K562 (cell line): Measurements from ENCODE around the gene SAMD4A. TPM values are rescaled to one million over a fixed set of nuclear protein-coding genes. Genes with fewer than 3 reads are reported as not detected.

Source experiments
- CAMTA2 ChIP-seq: fragments of 250-450 bp; sonication (Bioruptor Pico); conservative IDR thresholded peaks from 2 replicates; pipeline ENCODE4 v1.5.1; 2022
- NBN ChIP-seq: fragments of 450-650 bp; IDR thresholded peaks from 2 replicates; pipeline ENCODE4 v1.6.1; 2016; ENCODE audit warnings: low read depth, mild to moderate bottlenecking
- PCBP2 ChIP-seq: fragments of 200-400 bp; formaldehyde crosslinking; IDR thresholded peaks from 2 replicates; pipeline ENCODE4 v1.6.1; 2018; ENCODE audit warnings: low read length, low read depth, mild to moderate bottlenecking, moderate library complexity; ENCODE audit not compliant: poor library complexity, severe bottlenecking
- PHF8 ChIP-seq: fragments of 200-600 bp; sonication (generic); IDR thresholded peaks from 2 replicates; pipeline ENCODE4 v1.6.1; 2012; ENCODE audit warnings: mixed run types, mild to moderate bottlenecking, inconsistent platforms, low read length, moderate library complexity, borderline replicate concordance
- PML ChIP-seq: IDR thresholded peaks from 2 replicates; pipeline ENCODE4 v1.6.1; 2012; ENCODE audit warnings: low read length, inconsistent platforms
- RBM25 ChIP-seq: fragments of 200-400 bp; formaldehyde crosslinking; IDR thresholded peaks from 2 replicates; pipeline ENCODE4 v1.6.1; 2018; ENCODE audit warnings: low read length, low read depth, moderate library complexity; ENCODE audit not compliant: severe bottlenecking
- SAFB ChIP-seq: fragments of 200-400 bp; formaldehyde crosslinking; IDR thresholded peaks from 2 replicates; pipeline ENCODE4 v1.6.1; 2017; ENCODE audit warnings: low read depth, low read length, borderline replicate concordance
- SREBF1 ChIP-seq: fragments of 150-350 bp; IDR thresholded peaks from 2 replicates; pipeline ENCODE4 v1.6.1; 2014; ENCODE audit warnings: antibody characterized with exemption, low read depth, low read length, borderline replicate concordance
- TCF7 ChIP-seq: sonication (generic); IDR thresholded peaks from 2 replicates; pipeline ENCODE4 v1.6.1; 2016; ENCODE audit warnings: antibody characterized with exemption, borderline replicate concordance
- TEAD4 ChIP-seq, 2 experiments: sonication (generic) in 1 of 2; formaldehyde crosslinking in 1 of 2; IDR thresholded peaks; 2 replicates each; pipeline versions ENCODE4 v1.6.1 to v1.8.0; 2012 to 2022; ENCODE audit warnings: borderline replicate concordance in 1 of 2, inconsistent platforms in 1 of 2, low read length in 1 of 2, mild to moderate bottlenecking in 1 of 2, missing genetic modification reagents in 1 of 2
- ZNF121 ChIP-seq: sonication (generic); formaldehyde crosslinking; conservative IDR thresholded peaks from 2 replicates; pipeline ENCODE4 v1.8.0; 2022; ENCODE audit warnings: missing genetic modification reagents
- ZNF384 ChIP-seq: IDR thresholded peaks from 2 replicates; pipeline ENCODE4 v1.6.1; 2012; ENCODE audit warnings: low read depth, low read length, improper control_type of control experiment
- polyA plus RNA-seq, 8 experiments: library from polyadenylated mRNA; depleted of rRNA in 4 of 8; stranded (reverse) in 5 of 8; unstranded in 3 of 8; fragments of >200 nt; fragmentation: Nextera tagmentation in 2 of 8; fragmentation: Illumina TruSeq in 1 of 8; extraction: Ambion mirVana in 2 of 8; extraction: Trizol in 1 of 8; gene quantifications; 2 replicates each; pipeline versions ENCODE4 v1.2.1 to v1.2.3, GENCODE V29; 2011 to 2014; ENCODE audit warnings: inconsistent platforms in 1 of 8, missing spikeins in 1 of 8
- total RNA-seq, 7 experiments: library from RNA; depleted of rRNA in 6 of 7; stranded (reverse); fragments of >200 nt in 6 of 7; fragmentation: Illumina TruSeq in 2 of 7; extraction: Trizol in 2 of 7; gene quantifications; 2 replicates each; pipeline versions ENCODE4 v1.2.1 to v1.2.3, GENCODE V29; 2011 to 2021; ENCODE audit warnings: low replicate concordance in 1 of 7
- TF ChIP-seq, protein P1 (sequence below): IDR thresholded peaks from 2 replicates; pipeline ENCODE4 v1.6.1; 2011; ENCODE audit warnings: borderline replicate concordance, low read depth, mild to moderate bottlenecking, moderate library complexity, low read length; ENCODE audit not compliant: insufficient read depth, poor library complexity, severe bottlenecking
- TF ChIP-seq, protein P2 (sequence below): sonication (generic); formaldehyde crosslinking; IDR thresholded peaks from 2 replicates; pipeline ENCODE4 v1.8.1; 2023; ENCODE audit warnings: mild to moderate bottlenecking, missing genetic modification reagents
- TF ChIP-seq, protein P3 (sequence below): IDR thresholded peaks from 3 replicates; pipeline ENCODE4 v1.6.1; 2011; ENCODE audit warnings: borderline replicate concordance, mild to moderate bottlenecking, moderate library complexity; ENCODE audit not compliant: insufficient read length; ENCODE audit errors: extremely low read depth
- TF ChIP-seq, protein P4 (sequence below): sonication (generic); formaldehyde crosslinking; IDR thresholded peaks from 2 replicates; pipeline ENCODE4 v1.8.0; 2022; ENCODE audit warnings: missing genetic modification reagents, mild to moderate bottlenecking, borderline replicate concordance
- TF ChIP-seq, protein P5 (sequence below), 2 experiments: fragments of 450-650 bp; IDR thresholded peaks; 2 replicates each; pipeline ENCODE4 v1.6.1; 2016

SAMD4A gene
- total and polyA plus RNA-seq, 9 of the 15 experiments (the other 6 are each of a cell fraction or from before 2014, with no cell fraction given) = 0.66 to 6.8 (median 3.3) TPM

DNA sequence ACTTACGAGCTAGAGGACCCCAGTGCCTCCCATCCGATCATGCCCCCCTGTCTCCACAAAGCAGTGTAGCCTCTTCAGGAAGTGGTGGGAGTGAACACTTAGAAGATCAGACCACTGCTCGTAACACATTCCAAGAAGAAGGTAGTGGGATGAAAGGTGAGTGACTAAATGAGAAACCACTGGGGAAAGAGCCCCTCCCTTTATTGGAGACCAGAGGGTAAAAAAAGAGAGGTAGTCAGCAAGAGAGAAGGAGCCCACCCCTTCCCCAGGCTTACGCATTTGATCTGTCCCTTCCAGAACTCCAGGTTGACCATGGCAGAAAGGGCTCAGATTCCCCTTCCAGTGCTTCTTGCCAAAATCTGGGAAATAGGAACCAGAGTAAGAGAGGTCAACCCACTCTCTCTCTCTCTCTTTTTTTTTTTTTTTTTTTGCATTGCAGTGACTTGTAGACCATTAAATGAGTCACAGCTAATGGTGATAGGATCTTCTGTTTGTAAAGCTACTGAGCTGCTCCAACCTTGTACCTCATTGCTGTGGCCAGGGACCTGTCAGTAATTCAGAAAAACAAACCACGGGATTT lies 170.3 kb downstream of the SAMD4A start (continued):
- TF ChIP-seq, protein P1, sequence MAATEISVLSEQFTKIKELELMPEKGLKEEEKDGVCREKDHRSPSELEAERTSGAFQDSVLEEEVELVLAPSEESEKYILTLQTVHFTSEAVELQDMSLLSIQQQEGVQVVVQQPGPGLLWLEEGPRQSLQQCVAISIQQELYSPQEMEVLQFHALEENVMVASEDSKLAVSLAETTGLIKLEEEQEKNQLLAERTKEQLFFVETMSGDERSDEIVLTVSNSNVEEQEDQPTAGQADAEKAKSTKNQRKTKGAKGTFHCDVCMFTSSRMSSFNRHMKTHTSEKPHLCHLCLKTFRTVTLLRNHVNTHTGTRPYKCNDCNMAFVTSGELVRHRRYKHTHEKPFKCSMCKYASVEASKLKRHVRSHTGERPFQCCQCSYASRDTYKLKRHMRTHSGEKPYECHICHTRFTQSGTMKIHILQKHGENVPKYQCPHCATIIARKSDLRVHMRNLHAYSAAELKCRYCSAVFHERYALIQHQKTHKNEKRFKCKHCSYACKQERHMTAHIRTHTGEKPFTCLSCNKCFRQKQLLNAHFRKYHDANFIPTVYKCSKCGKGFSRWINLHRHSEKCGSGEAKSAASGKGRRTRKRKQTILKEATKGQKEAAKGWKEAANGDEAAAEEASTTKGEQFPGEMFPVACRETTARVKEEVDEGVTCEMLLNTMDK = no peak
- TF ChIP-seq ZNF121 (CRISPR knock-in tag) = no peak
- TF ChIP-seq, protein P2, sequence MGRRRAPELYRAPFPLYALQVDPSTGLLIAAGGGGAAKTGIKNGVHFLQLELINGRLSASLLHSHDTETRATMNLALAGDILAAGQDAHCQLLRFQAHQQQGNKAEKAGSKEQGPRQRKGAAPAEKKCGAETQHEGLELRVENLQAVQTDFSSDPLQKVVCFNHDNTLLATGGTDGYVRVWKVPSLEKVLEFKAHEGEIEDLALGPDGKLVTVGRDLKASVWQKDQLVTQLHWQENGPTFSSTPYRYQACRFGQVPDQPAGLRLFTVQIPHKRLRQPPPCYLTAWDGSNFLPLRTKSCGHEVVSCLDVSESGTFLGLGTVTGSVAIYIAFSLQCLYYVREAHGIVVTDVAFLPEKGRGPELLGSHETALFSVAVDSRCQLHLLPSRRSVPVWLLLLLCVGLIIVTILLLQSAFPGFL (CRISPR knock-in tag) = no peak
- no peak for TF ChIP-seq PHF8
- TF ChIP-seq RBM25 = no peak
- TF ChIP-seq TEAD4 (IDR thresholded peaks at IDR 0.05; ENCODE audit: low read length) = peak; percentile 26; the same call in 1 of the 2 replicates
- no peak for TF ChIP-seq TEAD4 (CRISPR knock-in tag; IDR thresholded peaks at IDR 0.05; ENCODE audit: borderline replicate concordance)
- TF ChIP-seq PML = no peak
- TF ChIP-seq, protein P3, sequence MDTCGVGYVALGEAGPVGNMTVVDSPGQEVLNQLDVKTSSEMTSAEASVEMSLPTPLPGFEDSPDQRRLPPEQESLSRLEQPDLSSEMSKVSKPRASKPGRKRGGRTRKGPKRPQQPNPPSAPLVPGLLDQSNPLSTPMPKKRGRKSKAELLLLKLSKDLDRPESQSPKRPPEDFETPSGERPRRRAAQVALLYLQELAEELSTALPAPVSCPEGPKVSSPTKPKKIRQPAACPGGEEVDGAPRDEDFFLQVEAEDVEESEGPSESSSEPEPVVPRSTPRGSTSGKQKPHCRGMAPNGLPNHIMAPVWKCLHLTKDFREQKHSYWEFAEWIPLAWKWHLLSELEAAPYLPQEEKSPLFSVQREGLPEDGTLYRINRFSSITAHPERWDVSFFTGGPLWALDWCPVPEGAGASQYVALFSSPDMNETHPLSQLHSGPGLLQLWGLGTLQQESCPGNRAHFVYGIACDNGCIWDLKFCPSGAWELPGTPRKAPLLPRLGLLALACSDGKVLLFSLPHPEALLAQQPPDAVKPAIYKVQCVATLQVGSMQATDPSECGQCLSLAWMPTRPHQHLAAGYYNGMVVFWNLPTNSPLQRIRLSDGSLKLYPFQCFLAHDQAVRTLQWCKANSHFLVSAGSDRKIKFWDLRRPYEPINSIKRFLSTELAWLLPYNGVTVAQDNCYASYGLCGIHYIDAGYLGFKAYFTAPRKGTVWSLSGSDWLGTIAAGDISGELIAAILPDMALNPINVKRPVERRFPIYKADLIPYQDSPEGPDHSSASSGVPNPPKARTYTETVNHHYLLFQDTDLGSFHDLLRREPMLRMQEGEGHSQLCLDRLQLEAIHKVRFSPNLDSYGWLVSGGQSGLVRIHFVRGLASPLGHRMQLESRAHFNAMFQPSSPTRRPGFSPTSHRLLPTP = no peak
- no peak for TF ChIP-seq NBN
- TF ChIP-seq PCBP2 = no peak
- no peak for TF ChIP-seq TCF7
- TF ChIP-seq, protein P4, sequence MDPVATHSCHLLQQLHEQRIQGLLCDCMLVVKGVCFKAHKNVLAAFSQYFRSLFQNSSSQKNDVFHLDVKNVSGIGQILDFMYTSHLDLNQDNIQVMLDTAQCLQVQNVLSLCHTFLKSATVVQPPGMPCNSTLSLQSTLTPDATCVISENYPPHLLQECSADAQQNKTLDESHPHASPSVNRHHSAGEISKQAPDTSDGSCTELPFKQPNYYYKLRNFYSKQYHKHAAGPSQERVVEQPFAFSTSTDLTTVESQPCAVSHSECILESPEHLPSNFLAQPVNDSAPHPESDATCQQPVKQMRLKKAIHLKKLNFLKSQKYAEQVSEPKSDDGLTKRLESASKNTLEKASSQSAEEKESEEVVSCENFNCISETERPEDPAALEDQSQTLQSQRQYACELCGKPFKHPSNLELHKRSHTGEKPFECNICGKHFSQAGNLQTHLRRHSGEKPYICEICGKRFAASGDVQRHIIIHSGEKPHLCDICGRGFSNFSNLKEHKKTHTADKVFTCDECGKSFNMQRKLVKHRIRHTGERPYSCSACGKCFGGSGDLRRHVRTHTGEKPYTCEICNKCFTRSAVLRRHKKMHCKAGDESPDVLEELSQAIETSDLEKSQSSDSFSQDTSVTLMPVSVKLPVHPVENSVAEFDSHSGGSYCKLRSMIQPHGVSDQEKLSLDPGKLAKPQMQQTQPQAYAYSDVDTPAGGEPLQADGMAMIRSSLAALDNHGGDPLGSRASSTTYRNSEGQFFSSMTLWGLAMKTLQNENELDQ (CRISPR knock-in tag) = no peak
- TF ChIP-seq ZNF384 = peak; percentile 99
- TF ChIP-seq CAMTA2 (CRISPR knock-in tag) = no peak
- TF ChIP-seq SREBF1 = no peak
- TF ChIP-seq, protein P5, sequence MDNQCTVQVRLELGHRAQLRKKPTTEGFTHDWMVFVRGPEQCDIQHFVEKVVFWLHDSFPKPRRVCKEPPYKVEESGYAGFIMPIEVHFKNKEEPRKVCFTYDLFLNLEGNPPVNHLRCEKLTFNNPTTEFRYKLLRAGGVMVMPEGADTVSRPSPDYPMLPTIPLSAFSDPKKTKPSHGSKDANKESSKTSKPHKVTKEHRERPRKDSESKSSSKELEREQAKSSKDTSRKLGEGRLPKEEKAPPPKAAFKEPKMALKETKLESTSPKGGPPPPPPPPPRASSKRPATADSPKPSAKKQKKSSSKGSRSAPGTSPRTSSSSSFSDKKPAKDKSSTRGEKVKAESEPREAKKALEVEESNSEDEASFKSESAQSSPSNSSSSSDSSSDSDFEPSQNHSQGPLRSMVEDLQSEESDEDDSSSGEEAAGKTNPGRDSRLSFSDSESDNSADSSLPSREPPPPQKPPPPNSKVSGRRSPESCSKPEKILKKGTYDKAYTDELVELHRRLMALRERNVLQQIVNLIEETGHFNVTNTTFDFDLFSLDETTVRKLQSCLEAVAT (IDR thresholded peaks at IDR 0.05) = no peak
- TF ChIP-seq SAFB = no peak
